ENCODE data around the gene MAPK1.
"Not testable (repeated sequence)": the region's sequence is repeated elsewhere in the genome, so short reads cannot be mapped to it uniquely, and the experiment has no call there.

MAPK1 gene

GRCh38 chr22:21867528-21868266 lies at the start of gene MAPK1:
Gene MAPK1, minus strand, starts transcription at chr22:21867645. Its CDS starts 205 bp downstream, at chr22:21867440.
- H3K27ac ChIP-seq, result peak within 1 kb of the TSS; percentile 73
- peak; percentile 36 for DNase-seq (ENCODE audit: low read depth, low spot score)

GRCh38 chr22:21916309-21916918 lies 49.0 kb upstream of the MAPK1 start:
- no peak overlapping the region for H3K27ac ChIP-seq
- DNase-seq (ENCODE audit: low read depth, low spot score), result no peak

DNA sequence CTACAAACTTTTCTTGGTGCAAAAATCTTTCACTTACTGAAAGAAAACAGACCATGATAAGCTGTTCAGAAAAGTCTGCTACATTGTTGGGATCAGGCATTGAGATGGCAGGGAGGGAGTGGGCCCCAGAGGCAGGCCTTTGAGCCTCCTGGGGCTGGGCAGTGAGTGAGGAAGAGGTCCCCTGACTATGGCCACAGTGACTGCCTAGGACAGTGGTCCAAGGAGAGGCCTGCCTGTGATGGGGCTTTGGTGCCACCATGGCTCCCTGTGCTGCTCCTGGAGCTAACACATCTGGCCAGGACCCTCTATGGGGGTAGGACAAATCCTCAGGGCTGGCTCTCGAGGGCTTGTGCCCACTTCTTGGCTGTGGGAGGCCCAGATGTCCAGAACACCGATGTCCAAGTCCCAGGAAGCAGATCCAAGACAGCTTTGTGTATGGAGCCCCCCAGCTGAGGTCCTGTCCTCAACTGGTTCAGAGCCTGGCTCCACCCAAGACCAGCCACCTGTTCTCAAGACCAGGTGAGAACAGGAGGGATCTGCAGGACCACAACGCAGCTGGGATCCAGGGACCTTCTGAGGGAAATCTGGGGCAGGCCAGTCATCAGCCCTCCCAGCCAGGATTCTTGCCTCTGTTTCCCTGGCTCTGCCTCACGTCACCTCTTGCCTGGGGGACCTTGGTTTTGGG lies 48.3 kb upstream of the MAPK1 start:
- DNase-seq (ENCODE audit: low read depth, low spot score), result no peak
- H3K27ac ChIP-seq, result no peak overlapping the region

DNA sequence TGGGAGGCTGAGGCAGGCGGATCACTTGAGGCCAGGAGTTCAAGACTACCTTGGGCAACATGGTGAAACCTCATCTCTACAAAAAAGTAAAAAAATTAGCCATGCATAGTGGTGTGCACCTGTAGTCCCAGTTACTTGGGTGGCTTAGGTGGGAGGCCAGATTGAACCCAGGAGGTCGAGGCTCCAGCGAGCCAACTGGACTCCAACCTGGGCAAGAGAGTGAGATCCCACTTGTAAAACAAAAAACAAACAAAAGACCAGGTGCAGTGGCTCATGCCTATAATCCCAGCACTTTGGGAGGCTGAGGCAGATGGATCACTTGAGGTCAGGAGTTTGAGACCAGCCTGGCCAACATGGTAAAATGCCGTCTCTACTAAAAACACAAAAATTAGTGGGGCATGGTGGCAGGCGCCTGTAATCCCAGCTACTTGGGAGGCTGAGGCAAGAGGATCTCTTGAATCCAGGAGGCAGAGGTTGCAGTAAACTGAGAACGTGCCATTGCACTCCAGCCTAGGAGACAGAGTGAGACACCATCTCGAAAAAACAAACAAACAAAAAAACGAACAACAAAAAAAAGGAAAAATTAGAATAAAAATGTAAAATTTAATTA lies 46.7 kb upstream of the MAPK1 start:
- H3K27ac ChIP-seq; DNase-seq (ENCODE audit: low read depth, low spot score): not testable (repeated sequence)

DNA sequence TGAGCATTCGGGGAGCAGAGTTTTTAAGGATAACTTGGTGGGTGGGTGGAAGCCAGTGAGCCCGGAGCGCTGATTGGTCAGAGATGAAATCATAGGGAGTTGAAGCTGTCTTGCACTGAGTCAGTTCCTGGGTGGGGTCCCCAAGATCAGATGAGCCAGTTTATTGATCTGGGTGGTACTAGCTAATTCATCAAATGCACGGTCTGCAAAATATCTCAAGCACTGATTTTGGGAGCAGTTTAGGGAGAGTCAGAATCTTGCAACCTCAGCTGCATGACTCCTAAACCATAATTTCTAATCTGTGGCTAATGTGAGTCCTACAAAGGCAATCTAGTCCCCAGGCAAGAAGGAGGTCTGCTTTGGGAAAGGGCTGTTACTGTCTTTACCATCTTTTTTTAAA lies 42.9 kb upstream of the MAPK1 start:
- not testable (repeated sequence) for DNase-seq (ENCODE audit: low read depth, low spot score); H3K27ac ChIP-seq

DNA sequence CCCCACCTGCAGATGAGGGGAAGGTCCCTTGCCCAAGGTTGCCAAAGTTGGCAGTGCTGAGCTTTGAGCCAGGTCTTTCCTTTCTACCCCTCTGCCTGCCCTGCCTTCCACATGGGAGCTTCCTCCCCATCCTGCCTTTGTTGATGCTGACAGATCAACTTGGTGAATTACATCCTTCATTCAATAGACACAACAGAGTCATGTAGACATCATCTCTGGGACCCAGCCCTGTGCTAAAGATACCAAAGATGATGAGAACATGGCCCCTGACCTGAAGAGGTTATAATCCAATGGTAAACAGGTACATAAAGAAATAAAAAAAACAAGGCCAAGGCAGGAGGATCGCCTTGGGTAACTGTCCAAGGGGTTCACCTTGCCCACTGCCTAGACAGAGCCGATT lies 42.4 kb upstream of the MAPK1 start:
- no peak overlapping the region for H3K27ac ChIP-seq
- DNase-seq (ENCODE audit: low read depth, low spot score), result no peak

DNA sequence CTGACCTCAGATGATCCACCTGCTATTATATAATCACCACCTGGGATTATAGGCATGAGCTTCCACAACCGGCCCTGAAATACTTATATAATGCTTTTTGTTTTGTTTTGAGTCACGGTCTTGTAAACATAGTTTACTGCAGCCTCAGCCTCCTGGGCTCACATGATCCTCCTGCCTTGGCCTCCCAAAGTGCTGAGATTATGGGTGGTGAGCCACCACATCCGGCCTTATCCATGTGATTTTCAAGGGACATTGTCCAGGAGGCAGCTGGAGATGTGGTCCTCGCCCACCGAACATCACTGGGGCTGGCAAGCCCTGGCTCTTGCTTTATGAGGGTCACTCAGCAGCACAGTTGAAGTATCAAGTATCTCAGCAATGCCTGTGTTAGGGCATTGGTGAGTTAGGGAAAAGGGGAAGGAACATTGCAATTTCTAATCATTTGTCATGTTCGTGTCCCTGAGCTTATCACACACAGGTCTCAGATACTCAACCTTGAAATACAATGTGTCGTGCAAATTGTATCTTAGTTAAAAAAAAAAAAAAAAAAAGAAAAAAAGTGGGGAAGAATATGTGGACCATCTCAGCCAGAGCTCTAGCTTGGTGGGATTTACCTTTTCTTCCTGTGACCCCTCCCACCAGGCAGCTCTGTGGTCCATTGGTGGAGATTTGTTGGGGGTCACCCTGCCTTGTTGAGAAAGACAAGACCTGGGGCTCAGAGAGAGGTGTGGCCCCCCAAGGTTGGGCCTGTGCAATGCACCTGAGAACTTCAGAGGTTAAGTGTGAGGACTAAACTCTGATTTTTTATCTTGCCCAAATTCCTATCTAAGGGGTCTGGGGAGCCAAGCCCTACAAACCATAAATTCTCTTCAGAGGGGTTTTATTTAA lies 40.4 kb upstream of the MAPK1 start:
- no peak overlapping the region for H3K27ac ChIP-seq

GRCh38 chr22:21905234-21905633 lies 37.8 kb upstream of the MAPK1 start:
- DNase-seq (ENCODE audit: low read depth, low spot score); H3K27ac ChIP-seq: not testable (repeated sequence)

More for the DNA sequence above, 40.4 kb upstream of the MAPK1 start:
- no peak for DNase-seq (ENCODE audit: low read depth, low spot score)

- H3K27ac ChIP-seq, result no peak overlapping the region
- DNase-seq (ENCODE audit: low read depth, low spot score), result no peak
Observed at GRCh38 chr22:21904250-21904789, 36.9 kb upstream of the MAPK1 start.

- H3K27ac ChIP-seq, result no peak overlapping the region
- no peak for DNase-seq (ENCODE audit: low read depth, low spot score)
Observed at GRCh38 chr22:21903283-21903682, 35.8 kb upstream of the MAPK1 start.

- DNase-seq (ENCODE audit: low read depth, low spot score), result no peak
Observed at GRCh38 chr22:21902296-21903087, 35.0 kb upstream of the MAPK1 start.

GRCh38 chr22:21898354-21898896 lies 31.0 kb upstream of the MAPK1 start:
- H3K27ac ChIP-seq, result no peak overlapping the region
- DNase-seq (ENCODE audit: low read depth, low spot score), result no peak

More at GRCh38 chr22:21902296-21903087, 35.0 kb upstream of the MAPK1 start:
- no peak overlapping the region for H3K27ac ChIP-seq

DNA sequence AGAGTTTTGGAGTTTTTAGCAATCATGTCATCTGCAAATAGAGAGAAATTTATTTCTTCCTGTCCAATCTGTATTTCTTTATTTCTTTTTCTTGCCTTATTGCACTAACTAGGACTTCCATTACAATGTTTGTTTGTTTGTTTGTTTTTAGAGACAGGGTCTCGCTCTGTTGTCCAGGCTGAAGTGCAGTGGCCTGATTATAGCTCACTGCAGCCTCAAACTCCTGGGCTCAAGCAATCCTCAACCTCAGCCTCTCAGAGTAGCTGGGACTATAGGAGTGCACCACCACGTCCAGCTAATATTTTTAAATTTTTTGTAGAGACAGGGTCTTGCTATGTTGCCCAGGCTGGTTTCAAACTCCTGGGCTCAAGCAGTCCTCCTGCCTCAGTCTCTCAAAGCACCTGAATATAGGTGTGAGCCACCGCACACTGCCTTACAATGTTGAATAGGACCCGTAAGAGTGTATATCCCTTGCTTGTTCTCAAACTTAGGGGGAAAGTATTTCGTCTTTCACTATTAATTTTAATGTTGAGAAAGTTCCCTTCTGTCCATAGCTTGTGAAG lies 29.6 kb upstream of the MAPK1 start:
- DNase-seq (ENCODE audit: low read depth, low spot score), result no peak
- H3K27ac ChIP-seq, result no peak overlapping the region

GRCh38 chr22:21896275-21896674 lies 28.8 kb upstream of the MAPK1 start:
- H3K27ac ChIP-seq; DNase-seq (ENCODE audit: low read depth, low spot score): not testable (repeated sequence)

- DNase-seq (ENCODE audit: low read depth, low spot score), result no peak
- H3K27ac ChIP-seq, result no peak overlapping the region
Observed at GRCh38 chr22:21894799-21895198, 27.4 kb upstream of the MAPK1 start.

DNA sequence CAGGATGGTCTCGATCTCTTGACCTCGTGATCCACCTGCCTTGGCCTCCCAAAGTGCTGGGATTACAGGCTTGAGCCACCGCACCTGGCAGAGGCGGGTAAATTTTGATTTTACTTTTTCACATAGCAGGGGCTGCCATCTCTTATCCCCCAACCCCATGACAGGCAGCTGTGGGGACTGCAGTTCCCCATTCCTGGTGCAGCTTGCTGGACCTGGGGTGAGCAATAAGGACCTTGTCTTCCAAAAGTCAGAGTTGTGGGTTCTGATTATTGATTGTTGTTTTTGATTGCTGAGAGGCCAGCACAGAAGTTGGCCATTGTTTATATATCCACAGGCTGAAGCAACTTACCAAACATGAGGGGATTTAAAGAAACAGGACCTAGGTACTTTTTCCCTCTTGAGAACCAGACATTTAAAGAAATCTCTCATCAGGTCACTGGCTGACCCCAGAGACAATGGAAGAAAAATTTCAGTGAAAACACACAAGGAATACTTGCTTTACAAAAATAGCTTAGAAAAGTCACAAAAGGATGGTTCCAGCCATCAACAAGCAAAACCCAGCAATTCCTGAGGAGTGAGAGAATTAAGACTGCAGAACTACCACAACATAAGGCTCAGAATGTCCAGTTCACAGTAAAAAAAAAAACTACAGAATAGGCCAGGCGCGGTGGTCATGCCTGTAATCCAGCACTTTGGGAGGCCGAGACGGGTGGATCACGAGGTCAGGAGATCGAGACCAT lies 22.0 kb upstream of the MAPK1 start:
- H3K27ac ChIP-seq, result no peak overlapping the region
- DNase-seq (ENCODE audit: low read depth, low spot score), result no peak

GRCh38 chr22:21887841-21888240 lies 20.4 kb upstream of the MAPK1 start:
- no peak for DNase-seq (ENCODE audit: low read depth, low spot score)
- H3K27ac ChIP-seq, result no peak overlapping the region

DNA sequence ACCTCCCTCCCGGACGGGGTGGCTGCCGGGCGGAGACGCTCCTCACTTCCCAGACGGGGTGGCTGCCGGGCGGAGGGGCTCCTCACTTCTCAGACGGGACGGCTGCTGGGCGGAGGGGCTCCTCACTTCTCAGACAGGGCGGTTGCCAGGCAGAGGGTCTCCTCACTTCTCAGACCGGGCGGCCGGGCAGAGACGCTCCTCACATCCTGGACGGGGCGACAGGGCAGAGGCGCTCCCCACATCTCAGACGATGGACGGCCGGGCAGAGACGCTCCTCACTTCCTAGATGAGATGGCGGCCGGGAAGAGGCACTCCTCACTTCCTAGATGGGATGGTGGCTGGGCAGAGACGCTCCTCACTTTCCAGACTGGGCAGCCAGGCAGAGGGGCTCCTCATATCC lies 16.5 kb upstream of the MAPK1 start:
- H3K27ac ChIP-seq; DNase-seq (ENCODE audit: low read depth, low spot score): not testable (repeated sequence)
